Measurements from ENCODE around the gene SPAG16.

SPAG16 gene

DNA sequence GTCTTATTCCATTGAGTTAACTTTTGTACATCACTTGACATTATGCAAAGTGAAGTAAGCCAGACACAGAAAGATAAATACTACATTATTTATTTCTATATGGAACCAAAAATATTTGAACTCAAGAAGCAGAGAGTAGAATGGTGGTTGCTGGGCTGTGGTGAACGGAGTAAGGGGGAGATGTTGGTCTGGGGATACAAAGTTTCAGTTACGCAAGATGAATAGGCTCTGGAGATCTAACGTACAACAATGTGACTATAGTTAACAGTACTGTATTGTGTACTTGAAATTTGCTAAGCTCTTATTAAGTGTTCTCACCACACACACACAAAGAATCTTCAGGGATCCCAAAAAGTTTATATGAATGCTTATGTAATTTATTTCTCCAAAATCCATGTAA, 1001.7 kb downstream of the SPAG16 start:
- H3K4me1 ChIP-seq (ENCODE audit: control insufficient read depth, insufficient read depth, low read length): no peaks in the 10 kb centered on the region
- H3K27me3 ChIP-seq (ENCODE audit: control insufficient read depth, insufficient read depth, low read length): no peaks in the 10 kb centered on the region
- no peaks in the 10 kb centered on the region for H3K36me3 ChIP-seq (ENCODE audit: control insufficient read depth, insufficient read depth, low read length)
- H3K9ac ChIP-seq (ENCODE audit: low read depth, low read length): no peak overlapping the region
- H3K27ac ChIP-seq (ENCODE audit: low read depth, low read length): no peak overlapping the region
- H3K4me3 ChIP-seq (ENCODE audit: low read depth, low read length): no peak overlapping the region
- H3K9me3 ChIP-seq (ENCODE audit: control insufficient read depth, insufficient read depth, low read length): no peaks in the 10 kb centered on the region

DNA sequence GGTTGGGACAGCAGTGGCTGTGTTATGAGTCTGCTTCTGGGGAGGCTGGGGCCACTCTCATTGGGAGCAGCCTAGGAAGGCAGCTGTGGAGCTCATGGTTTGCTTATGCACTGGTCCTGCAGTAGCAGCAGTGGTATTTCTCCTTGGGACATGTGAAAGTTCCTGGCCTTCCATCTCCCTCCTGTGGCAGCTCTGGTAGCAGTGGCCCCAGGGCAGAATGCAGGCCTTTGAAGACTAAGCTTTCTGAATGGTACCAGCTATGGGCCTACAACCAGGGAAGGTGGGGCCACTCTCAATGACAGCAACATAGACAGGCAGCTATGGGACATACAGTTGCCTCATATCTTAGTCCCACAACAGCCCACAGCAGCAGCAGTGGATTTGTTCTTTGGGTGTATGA, 1009.3 kb downstream of the SPAG16 start:
- Histone ChIP-seq H3K27ac (ENCODE audit: low read depth, low read length) (no peak overlapping the region), H3K27me3 (ENCODE audit: control insufficient read depth, insufficient read depth, low read length) (no peaks in the 10 kb centered on the region), H3K4me3 (ENCODE audit: low read depth, low read length) (no peak overlapping the region), H3K36me3 (ENCODE audit: control insufficient read depth, insufficient read depth, low read length) (no peaks in the 10 kb centered on the region), H3K9me3 (ENCODE audit: control insufficient read depth, insufficient read depth, low read length) (no peaks in the 10 kb centered on the region), H3K4me1 (ENCODE audit: control insufficient read depth, insufficient read depth, low read length) (no peaks in the 10 kb centered on the region), H3K9ac (ENCODE audit: low read depth, low read length) (no peak overlapping the region)

DNA sequence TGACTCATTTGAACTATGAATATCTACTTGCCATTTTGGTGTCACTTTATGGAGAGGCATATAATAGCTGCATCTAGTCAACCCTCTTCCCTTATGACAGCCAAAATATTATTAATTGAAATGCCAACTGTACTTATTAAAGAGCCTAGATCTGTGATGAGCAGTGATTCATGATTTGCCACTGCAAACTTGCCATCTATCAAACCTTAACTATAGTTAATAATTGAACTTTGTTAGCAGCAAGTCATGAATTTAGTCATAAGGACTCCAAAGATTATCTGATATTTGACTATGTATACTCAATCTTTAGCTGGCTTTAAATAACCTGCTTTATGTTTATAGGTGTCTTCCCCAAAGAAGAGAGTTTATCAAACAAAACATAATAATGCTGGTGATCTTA, 1010.2 kb downstream of the SPAG16 start:
- no peak overlapping the region for H3K9ac ChIP-seq (ENCODE audit: low read depth, low read length)
- H3K9me3 ChIP-seq (ENCODE audit: control insufficient read depth, insufficient read depth, low read length): no peaks in the 10 kb centered on the region
- H3K36me3 ChIP-seq (ENCODE audit: control insufficient read depth, insufficient read depth, low read length): no peaks in the 10 kb centered on the region
- no peaks in the 10 kb centered on the region for H3K27me3 ChIP-seq (ENCODE audit: control insufficient read depth, insufficient read depth, low read length)
- H3K4me3 ChIP-seq (ENCODE audit: low read depth, low read length): no peak overlapping the region
- no peak overlapping the region for H3K27ac ChIP-seq (ENCODE audit: low read depth, low read length)
- no peaks in the 10 kb centered on the region for H3K4me1 ChIP-seq (ENCODE audit: control insufficient read depth, insufficient read depth, low read length)

DNA sequence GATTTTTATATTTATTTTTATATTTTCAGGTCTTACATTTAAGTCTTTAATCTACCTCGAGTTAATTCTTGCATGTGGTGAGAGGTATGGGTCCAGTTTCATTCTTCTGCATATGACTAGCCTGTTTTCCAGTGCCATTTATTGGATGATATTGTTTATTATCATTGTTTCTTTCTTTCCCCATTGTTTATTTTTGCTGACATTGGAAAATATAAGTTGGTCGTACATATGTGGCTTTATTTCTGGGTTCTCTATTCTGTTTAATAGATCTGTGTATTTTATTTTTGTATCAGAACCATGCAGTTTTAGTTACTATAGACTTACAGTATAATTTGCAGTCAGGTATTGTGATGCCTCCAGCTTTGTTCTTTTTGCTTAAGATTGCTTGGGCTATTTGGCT, 1013.2 kb downstream of the SPAG16 start:
- Histone ChIP-seq H3K27ac (ENCODE audit: low read depth, low read length) (no peak overlapping the region), H3K9me3 (ENCODE audit: control insufficient read depth, insufficient read depth, low read length) (no peaks in the 10 kb centered on the region), H3K36me3 (ENCODE audit: control insufficient read depth, insufficient read depth, low read length) (no peaks in the 10 kb centered on the region), H3K27me3 (ENCODE audit: control insufficient read depth, insufficient read depth, low read length) (no peaks in the 10 kb centered on the region), H3K9ac (ENCODE audit: low read depth, low read length) (no peak overlapping the region), H3K4me1 (ENCODE audit: control insufficient read depth, insufficient read depth, low read length) (no peaks in the 10 kb centered on the region), H3K4me3 (ENCODE audit: low read depth, low read length) (no peak overlapping the region)

DNA sequence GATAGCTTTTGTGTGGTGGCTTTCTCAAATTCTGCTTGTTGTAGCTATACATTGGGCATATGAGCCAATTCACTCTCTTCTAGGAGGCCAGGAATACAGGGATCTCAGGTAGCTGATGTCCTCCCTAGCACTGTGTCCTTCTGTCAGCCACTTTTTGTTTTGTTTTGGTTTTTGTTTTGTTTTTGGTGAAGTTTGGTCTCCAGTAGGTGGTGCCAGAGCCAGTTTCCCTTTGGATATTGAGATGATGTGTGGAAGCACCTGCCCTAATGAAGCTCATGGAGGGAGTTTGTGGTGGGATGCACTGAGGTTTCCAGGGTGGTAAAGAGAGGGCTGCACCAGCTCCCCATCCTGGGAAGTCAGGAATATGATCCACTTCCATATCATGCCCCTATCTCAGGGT, 1026.1 kb downstream of the SPAG16 start:
- H3K9ac ChIP-seq (ENCODE audit: low read depth, low read length): no peak overlapping the region
- H3K36me3 ChIP-seq (ENCODE audit: control insufficient read depth, insufficient read depth, low read length): no peaks in the 10 kb centered on the region
- H3K4me1 ChIP-seq (ENCODE audit: control insufficient read depth, insufficient read depth, low read length): no peaks in the 10 kb centered on the region
- H3K4me3 ChIP-seq (ENCODE audit: low read depth, low read length): no peak overlapping the region
- H3K9me3 ChIP-seq (ENCODE audit: control insufficient read depth, insufficient read depth, low read length): no peaks in the 10 kb centered on the region
- H3K27ac ChIP-seq (ENCODE audit: low read depth, low read length): no peak overlapping the region
- H3K27me3 ChIP-seq (ENCODE audit: control insufficient read depth, insufficient read depth, low read length): no peaks in the 10 kb centered on the region

- H3K9ac ChIP-seq (ENCODE audit: low read depth, low read length): no peak overlapping the region
- no peaks in the 10 kb centered on the region for H3K36me3 ChIP-seq (ENCODE audit: control insufficient read depth, insufficient read depth, low read length)
- no peak overlapping the region for H3K4me3 ChIP-seq (ENCODE audit: low read depth, low read length)
- H3K9me3 ChIP-seq (ENCODE audit: control insufficient read depth, insufficient read depth, low read length): no peaks in the 10 kb centered on the region
- H3K4me1 ChIP-seq (ENCODE audit: control insufficient read depth, insufficient read depth, low read length): no peaks in the 10 kb centered on the region
- no peaks in the 10 kb centered on the region for H3K27me3 ChIP-seq (ENCODE audit: control insufficient read depth, insufficient read depth, low read length)
- no peak overlapping the region for H3K27ac ChIP-seq (ENCODE audit: low read depth, low read length)
Measured at GRCh38 chr2:214311031-214311533, 1026.8 kb downstream of the SPAG16 start.

DNA sequence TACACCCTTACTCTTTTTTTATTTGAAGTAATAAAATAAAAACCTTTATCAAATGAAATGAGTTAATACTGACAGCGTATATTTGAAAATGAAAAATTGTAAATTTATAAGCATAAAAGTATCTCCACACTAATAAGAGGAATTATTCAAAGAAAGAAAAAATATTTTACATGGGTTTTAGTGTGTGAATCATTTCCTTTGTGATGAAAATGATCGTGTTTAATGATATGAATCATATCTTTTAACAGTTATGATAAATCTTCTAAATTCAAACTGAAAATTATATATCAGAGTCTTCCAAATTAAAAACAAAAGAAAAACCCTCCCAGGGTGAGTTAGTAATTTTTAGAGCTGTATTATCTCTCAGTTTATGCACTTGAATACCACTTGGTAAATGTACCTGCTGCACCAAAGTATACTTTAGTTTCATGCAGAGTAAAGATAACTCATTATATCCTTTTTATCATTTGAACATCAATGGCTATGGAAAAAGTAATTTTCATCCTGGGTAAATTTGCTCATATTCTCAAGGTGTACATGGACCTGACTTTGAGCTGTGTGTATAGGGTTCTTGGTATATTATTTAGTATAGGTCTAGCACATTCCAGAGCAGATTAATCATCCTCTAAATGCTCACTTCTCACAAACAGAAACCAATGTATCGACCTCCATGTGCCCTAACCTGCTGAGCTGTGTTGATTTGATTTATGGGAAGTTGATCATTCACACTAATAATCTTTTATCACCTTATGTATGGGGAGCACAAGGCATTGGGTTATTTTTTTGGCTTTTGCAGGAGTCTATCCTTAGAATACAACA, 1027.9 kb downstream of the SPAG16 start:
- no peak overlapping the region for H3K27ac ChIP-seq (ENCODE audit: low read depth, low read length)
- H3K4me3 ChIP-seq (ENCODE audit: low read depth, low read length): no peak overlapping the region
- no peaks in the 10 kb centered on the region for H3K4me1 ChIP-seq (ENCODE audit: control insufficient read depth, insufficient read depth, low read length)
- no peaks in the 10 kb centered on the region for H3K9me3 ChIP-seq (ENCODE audit: control insufficient read depth, insufficient read depth, low read length)
- no peaks in the 10 kb centered on the region for H3K27me3 ChIP-seq (ENCODE audit: control insufficient read depth, insufficient read depth, low read length)
- H3K9ac ChIP-seq (ENCODE audit: low read depth, low read length): no peak overlapping the region
- no peaks in the 10 kb centered on the region for H3K36me3 ChIP-seq (ENCODE audit: control insufficient read depth, insufficient read depth, low read length)

DNA sequence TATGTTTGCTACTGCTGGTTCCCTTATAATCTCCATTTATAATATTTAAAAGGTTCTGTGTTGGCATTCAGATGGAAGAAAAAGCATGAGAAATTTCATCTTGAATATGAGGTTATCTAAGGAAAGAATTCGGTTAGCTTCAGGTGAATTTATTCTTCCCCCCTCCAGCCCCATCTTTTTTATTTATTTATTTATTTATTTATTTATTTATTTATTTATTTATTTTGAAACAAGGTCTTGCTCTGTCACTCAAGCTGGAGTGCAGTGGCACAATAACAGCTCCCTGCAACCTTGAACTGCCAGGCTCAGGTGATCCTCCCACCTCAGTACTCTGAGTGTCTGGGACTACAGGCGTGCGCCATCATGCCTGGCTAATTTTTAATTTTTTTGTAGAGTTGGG, 1031.1 kb downstream of the SPAG16 start:
- no peaks in the 10 kb centered on the region for H3K4me1 ChIP-seq (ENCODE audit: control insufficient read depth, insufficient read depth, low read length)
- H3K36me3 ChIP-seq (ENCODE audit: control insufficient read depth, insufficient read depth, low read length): no peaks in the 10 kb centered on the region
- no peak overlapping the region for H3K4me3 ChIP-seq (ENCODE audit: low read depth, low read length)
- H3K27me3 ChIP-seq (ENCODE audit: control insufficient read depth, insufficient read depth, low read length): no peaks in the 10 kb centered on the region
- H3K9me3 ChIP-seq (ENCODE audit: control insufficient read depth, insufficient read depth, low read length): no peaks in the 10 kb centered on the region
- H3K9ac ChIP-seq (ENCODE audit: low read depth, low read length): no peak overlapping the region
- H3K27ac ChIP-seq (ENCODE audit: low read depth, low read length): no peak overlapping the region

- Histone ChIP-seq H3K9ac (ENCODE audit: low read depth, low read length) (no peak overlapping the region), H3K36me3 (ENCODE audit: control insufficient read depth, insufficient read depth, low read length) (no peaks in the 10 kb centered on the region), H3K4me1 (ENCODE audit: control insufficient read depth, insufficient read depth, low read length) (no peaks in the 10 kb centered on the region), H3K4me3 (ENCODE audit: low read depth, low read length) (no peak overlapping the region), H3K27ac (ENCODE audit: low read depth, low read length) (no peak overlapping the region), H3K9me3 (ENCODE audit: control insufficient read depth, insufficient read depth, low read length) (no peaks in the 10 kb centered on the region), H3K27me3 (ENCODE audit: control insufficient read depth, insufficient read depth, low read length) (no peaks in the 10 kb centered on the region)
Measured at GRCh38 chr2:214320211-214320610, 1035.9 kb downstream of the SPAG16 start.

DNA sequence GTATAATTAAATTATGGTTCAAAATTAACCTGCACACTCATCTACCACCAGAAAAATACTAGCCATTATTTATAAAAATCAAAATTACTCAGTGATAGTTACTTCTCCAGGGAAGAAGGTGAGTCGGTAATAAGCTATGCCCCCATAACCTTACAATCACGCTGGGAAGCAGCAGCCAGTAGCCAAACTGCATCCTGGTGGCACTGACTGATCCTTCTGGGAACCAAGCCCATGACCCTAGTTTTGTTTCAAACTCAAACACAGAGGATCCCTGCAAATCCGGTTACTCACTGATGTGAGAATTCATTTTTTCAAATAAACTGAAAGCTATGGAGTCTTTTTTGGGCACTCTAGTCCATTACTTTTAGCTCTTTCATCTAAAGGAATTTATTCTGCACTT, 1038.4 kb downstream of the SPAG16 start:
- Histone ChIP-seq H3K4me1 (ENCODE audit: control insufficient read depth, insufficient read depth, low read length) (no peaks in the 10 kb centered on the region), H3K27me3 (ENCODE audit: control insufficient read depth, insufficient read depth, low read length) (no peaks in the 10 kb centered on the region), H3K9ac (ENCODE audit: low read depth, low read length) (no peak overlapping the region), H3K4me3 (ENCODE audit: low read depth, low read length) (no peak overlapping the region), H3K9me3 (ENCODE audit: control insufficient read depth, insufficient read depth, low read length) (no peaks in the 10 kb centered on the region), H3K36me3 (ENCODE audit: control insufficient read depth, insufficient read depth, low read length) (no peaks in the 10 kb centered on the region), H3K27ac (ENCODE audit: low read depth, low read length) (no peak overlapping the region)

GRCh38 chr2:214325404-214325803, 1041.1 kb downstream of the SPAG16 start:
- Histone ChIP-seq H3K9me3 (ENCODE audit: control insufficient read depth, insufficient read depth, low read length) (no peaks in the 10 kb centered on the region), H3K27me3 (ENCODE audit: control insufficient read depth, insufficient read depth, low read length) (no peaks in the 10 kb centered on the region), H3K9ac (ENCODE audit: low read depth, low read length) (no peak overlapping the region), H3K36me3 (ENCODE audit: control insufficient read depth, insufficient read depth, low read length) (no peaks in the 10 kb centered on the region), H3K4me1 (ENCODE audit: control insufficient read depth, insufficient read depth, low read length) (no peaks in the 10 kb centered on the region), H3K27ac (ENCODE audit: low read depth, low read length) (no peak overlapping the region), H3K4me3 (ENCODE audit: low read depth, low read length) (no peak overlapping the region)
